ENCODE results near the gene HDHD3.

Gene HDHD3

GRCh38 chr9:113417370-113417769 is 40.6 kb upstream of the HDHD3 start:
- Histone ChIP-seq H3K36me3 (ENCODE audit: control insufficient read depth, low read length) (no peaks in the 10 kb centered on the region), H3K9me2 (replicated peaks; ENCODE audit: control insufficient read depth, low read length) (no peaks in the 10 kb centered on the region), H3K79me2 (ENCODE audit: control insufficient read depth, low read length) (no peaks in the 10 kb centered on the region), H3K9me3 (ENCODE audit: control insufficient read depth, insufficient read depth, low read length) (no peaks in the 10 kb centered on the region), H3K27ac (ENCODE audit: low read depth, low read length) (no peak overlapping the region), H4K20me1 (ENCODE audit: control insufficient read depth, insufficient read depth, low read depth, low read length) (no peaks in the 10 kb centered on the region), H3F3A (ENCODE audit: control insufficient read depth, insufficient read depth) (peaks cover 7% of the 10 kb centered on the region), H3K4me2 (ENCODE audit: low read length) (no peak overlapping the region), H3K4me1 (ENCODE audit: control insufficient read depth, low read length) (peaks cover 24% of the 10 kb centered on the region), H3K27me3 (ENCODE audit: control insufficient read depth, low read length) (no peaks in the 10 kb centered on the region), H3K4me3 (ENCODE audit: low read length) (no peak overlapping the region)
- TF ChIP-seq EZH2phosphoT487 (IDR thresholded peaks at IDR 0.05; ENCODE audit: borderline replicate concordance, low read length) (no peak), CTCF (IDR thresholded peaks at IDR 0.05; ENCODE audit: low read depth, low read length, poor library complexity, severe bottlenecking) (no peak)

GRCh38 chr9:113416149-113416721 is 39.4 kb upstream of the HDHD3 start:
- Histone ChIP-seq H3K36me3 (ENCODE audit: control insufficient read depth, low read length) (no peaks in the 10 kb centered on the region), H4K20me1 (ENCODE audit: control insufficient read depth, insufficient read depth, low read depth, low read length) (no peaks in the 10 kb centered on the region), H3F3A (ENCODE audit: control insufficient read depth, insufficient read depth) (peaks cover 12% of the 10 kb centered on the region), H3K27me3 (ENCODE audit: control insufficient read depth, low read length) (no peaks in the 10 kb centered on the region), H3K4me2 (ENCODE audit: low read length) (peak overlapping the region; percentile 58), H3K4me1 (ENCODE audit: control insufficient read depth, low read length) (peaks cover 32% of the 10 kb centered on the region), H3K27ac (ENCODE audit: low read depth, low read length) (peak overlapping the region; percentile 56), H3K9me3 (ENCODE audit: control insufficient read depth, insufficient read depth, low read length) (no peaks in the 10 kb centered on the region), H3K4me3 (ENCODE audit: low read length) (peak overlapping the region; percentile 39), H3K9me2 (replicated peaks; ENCODE audit: control insufficient read depth, low read length) (no peaks in the 10 kb centered on the region), H3K79me2 (ENCODE audit: control insufficient read depth, low read length) (no peaks in the 10 kb centered on the region)
- no peak for TF ChIP-seq CTCF (IDR thresholded peaks at IDR 0.05; ENCODE audit: low read depth, low read length, poor library complexity, severe bottlenecking)
- TF ChIP-seq EZH2phosphoT487 (IDR thresholded peaks at IDR 0.05; ENCODE audit: borderline replicate concordance, low read length) = no peak

- H3K4me3 ChIP-seq (ENCODE audit: low read length) = peak within 1 kb of the TSS; percentile 96
- no peak for TF ChIP-seq CTCF (IDR thresholded peaks at IDR 0.05; ENCODE audit: low read depth, low read length, poor library complexity, severe bottlenecking)
- no peak for TF ChIP-seq EZH2phosphoT487 (IDR thresholded peaks at IDR 0.05; ENCODE audit: borderline replicate concordance, low read length)
- no peaks in the 10 kb centered on the region for H3K27me3 ChIP-seq (ENCODE audit: control insufficient read depth, low read length)
- H3K9me3 ChIP-seq (ENCODE audit: control insufficient read depth, insufficient read depth, low read length) = no peaks in the 10 kb centered on the region
- no peaks in the 10 kb centered on the region for H3K9me2 ChIP-seq (replicated peaks; ENCODE audit: control insufficient read depth, low read length)
- H3K4me1 ChIP-seq (ENCODE audit: control insufficient read depth, low read length) = peaks cover 31% of the 10 kb centered on the region
- H3F3A ChIP-seq (ENCODE audit: control insufficient read depth, insufficient read depth) = peaks cover 25% of the 10 kb centered on the region
- H3K27ac ChIP-seq (ENCODE audit: low read depth, low read length) = peak within 1 kb of the TSS; percentile 92
- H3K36me3 ChIP-seq (ENCODE audit: control insufficient read depth, low read length) = peaks cover 35% of the 10 kb centered on the region
- H4K20me1 ChIP-seq (ENCODE audit: control insufficient read depth, insufficient read depth, low read depth, low read length) = no peaks in the 10 kb centered on the region
- peak within 1 kb of the TSS; percentile 90 for H3K4me2 ChIP-seq (ENCODE audit: low read length)
- peaks cover 36% of the 10 kb centered on the region for H3K79me2 ChIP-seq (ENCODE audit: control insufficient read depth, low read length)
Measured at GRCh38 chr9:113410207-113410864, 33.5 kb upstream of the HDHD3 start, which contains the start of the genes C9orf43 and POLE3. TSS of gene C9orf43 (plus strand) at chr9:113410747. CDS start at chr9:113413494, 2,747 bp downstream. TSS of gene POLE3 (minus strand) at chr9:113410675. CDS start at chr9:113410293, 382 bp downstream.

Measured in DOHH2 (cell line).